ENCODE results near the gene CDCP2. TPM values are rescaled to one million over a fixed set of nuclear protein-coding genes. Genes with fewer than 3 reads are reported as not detected.

The CDCP2 gene
- polyA plus RNA-seq, 1 donor: not detected

DNA sequence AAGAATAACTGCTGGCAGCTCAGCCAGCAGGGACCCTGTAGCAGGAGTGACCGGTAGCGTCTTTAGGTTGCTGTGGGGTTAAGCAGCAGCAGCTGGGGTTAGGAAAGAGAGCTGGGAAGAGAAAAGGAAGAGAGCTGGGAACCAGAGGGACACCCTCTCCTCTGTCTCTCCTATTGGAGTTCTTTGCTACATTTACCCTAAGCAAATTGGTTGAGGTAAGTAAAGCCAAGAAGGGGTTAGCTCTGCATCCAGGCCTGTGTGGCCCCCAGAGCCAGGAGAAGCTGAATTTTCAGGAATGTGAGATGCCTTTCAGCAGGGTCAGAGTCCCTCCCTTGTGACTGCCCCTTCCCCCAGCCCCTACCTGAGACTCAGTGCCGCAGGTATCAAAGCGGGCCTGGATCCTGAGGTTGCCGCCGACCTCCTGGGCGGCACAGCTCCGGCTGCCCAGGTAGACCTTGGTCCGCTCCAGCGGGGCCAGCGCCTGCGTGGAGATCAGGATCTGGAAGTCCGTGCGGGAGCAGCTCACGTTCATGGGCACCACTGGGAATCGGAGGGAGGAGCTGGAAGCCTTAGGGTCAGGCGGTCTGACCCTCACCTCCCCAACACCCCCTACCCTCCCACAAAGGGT is 16.4 kb downstream of the CDCP2 start:
- no peak for DNase-seq

DNA sequence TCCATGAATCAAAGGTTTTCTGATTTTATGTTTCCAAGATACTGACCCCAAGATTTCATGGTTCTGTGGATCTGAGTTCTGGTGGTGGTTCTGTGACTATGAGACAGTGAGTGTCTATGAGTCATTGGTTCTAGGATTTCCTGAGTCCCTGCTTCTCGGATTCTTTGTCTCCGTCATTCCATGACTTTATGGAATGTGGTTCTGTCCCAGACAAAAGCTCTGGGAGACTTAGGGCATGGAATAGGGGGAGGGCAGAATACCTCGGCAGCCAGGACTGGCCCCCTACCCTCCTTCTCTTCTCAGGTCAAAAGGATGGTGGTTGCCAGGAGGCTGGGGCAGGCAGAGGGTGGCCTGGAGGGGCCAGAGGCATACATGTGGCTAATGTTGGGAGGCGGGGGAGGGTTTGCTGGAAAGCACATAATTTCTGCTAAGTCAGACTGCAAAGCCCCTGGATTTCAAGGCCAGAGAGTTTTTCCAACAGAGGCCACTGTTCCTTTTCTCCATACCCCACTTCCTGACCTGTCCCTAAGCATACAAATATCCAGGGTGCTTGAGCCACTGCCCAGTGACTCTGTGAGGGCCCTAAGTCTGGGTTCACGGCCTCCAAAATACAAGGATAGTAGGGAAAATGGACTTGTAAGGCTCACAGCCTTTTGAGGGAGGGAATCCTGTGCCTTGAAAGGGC is 17.2 kb downstream of the CDCP2 start:
- no peak for DNase-seq

DNA sequence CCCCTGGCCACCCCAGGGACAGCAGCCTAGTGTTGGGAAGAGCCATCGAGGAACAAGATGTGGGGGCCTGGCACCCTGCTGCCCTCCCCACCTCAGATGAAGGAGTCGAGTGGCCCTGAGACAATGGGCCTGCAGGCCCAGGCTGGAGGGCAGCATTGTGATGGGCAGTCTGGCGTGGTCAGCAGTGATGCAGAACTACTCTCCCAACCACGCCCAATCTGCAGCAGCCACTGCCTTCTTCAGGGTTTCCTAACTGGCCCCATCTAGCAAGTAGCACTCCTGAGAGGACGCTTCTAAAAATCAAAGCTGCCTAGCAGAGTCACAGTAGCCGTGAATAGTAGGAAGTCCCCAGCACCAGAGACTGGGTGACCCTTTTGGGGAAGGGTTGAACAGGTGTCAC is 18.5 kb downstream of the CDCP2 start:
- no peak for DNase-seq

DNA sequence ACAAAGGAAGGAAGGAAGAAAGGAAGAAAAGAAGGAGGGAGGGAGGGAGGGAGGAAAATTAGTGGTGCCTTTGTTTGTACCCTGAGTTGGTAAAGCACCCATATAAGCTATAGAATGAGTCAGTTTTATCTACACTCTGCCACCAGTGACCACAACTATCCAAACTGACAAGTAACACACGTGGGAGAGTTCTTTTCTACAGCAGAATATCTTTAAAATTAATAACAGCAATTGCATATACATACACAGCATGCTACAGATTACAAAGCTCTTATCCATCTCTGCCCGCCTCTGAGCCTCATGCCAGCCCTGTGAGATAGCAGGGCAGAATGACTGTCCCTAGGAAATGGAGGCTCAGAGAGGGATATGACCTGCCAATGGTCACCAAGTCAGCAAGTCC is 20.3 kb downstream of the CDCP2 start:
- no peak for DNase-seq

DNA sequence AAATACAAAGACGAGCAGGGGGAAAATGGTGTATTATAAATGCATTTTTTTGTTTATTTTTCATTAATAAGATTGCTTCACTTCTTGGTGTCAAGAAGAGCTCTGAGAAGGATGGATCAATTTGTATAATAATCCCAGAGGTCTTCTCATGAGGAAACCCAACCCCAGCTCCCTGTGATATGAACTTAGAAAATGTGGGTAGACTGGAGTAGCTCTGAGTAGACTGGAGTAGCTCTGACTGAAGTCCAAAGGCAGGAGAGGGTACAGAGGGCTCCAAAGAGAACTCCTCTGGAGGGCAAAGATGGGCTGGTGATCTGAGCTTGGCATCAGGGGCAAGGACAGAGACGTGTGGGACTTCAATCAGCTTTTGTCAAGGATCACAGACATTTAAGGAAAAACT is 21.4 kb downstream of the CDCP2 start:
- no peak for DNase-seq

DNA sequence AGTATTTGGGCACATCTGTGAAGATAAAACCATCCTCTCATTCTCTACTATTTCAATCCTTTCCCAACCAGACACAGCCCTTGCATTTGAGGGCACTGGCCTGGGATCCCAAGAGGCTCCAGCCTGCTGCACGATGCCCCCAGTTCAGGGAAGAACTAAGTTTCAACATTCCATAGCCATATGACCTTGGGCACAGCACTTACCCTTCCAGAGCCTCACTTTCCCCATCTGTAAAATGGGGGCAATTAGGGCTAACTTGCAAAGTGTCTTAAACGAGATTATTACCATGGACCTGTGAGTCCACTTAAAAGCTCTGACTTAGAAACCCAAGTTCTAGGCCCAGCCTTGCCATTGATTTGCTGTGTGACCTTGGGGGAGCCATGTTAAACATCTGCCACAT is 22.9 kb downstream of the CDCP2 start:
- DNase-seq: no peak

DNA sequence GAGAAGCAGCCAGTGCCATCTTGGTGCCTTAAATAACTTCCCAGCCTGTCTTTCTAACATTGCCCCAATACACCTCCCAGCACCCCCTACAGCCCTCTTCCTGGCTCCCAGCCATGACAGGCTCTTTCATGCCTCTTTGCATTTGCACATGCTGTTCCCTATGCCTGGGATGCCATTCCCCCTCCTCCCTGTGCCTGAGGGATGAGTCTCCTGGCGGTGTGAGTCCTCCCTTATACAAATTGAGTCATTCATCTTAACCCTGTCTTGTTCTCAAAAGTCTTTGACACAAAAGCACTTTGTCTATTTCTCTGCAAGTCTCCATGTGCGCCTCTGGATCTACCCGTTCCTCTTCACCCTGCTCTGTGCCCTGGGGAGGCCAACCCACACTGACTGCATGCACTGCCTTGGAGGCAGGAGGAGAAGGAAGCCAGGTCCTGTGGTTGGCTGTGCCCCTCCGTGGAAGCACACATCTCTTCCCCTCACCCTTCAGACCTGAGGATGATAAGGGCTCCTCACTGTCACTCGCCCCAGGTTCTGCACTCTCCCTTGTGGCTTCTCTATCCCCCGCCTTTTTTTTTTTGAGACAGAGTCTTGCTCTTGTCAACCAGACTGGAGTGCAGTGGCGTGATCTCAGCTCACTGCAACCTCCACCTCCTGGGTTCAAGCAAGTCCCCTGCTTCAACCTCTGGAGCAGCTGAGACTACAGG is 25.1 kb downstream of the CDCP2 start:
- no peak for DNase-seq

DNA sequence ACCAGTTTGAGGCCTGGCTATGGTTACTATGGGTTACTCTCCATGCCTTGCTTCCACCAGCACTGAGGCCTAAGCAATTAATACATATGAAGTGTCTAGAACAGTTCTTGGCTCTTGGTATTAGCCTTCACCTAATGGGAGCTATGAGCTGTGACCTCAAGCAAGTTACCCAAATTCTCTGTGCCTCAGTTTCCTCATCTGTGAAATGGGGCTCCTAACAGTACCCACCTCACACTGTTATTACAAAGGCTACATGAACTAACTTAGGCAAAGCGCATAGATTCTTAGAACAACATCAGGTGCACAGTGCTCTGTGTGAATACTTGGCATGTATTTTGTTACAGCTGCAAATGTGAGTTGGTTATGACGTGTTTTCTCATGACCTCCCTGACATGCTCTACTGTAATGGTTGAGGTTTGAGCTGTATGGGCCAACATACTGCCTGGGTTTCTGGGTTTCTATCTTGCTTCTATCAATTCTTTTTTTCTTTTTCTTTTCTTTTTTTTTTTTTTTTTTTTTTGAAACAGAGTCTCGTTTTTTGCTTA is 26.5 kb downstream of the CDCP2 start:
- peak; percentile 19 for DNase-seq

DNA sequence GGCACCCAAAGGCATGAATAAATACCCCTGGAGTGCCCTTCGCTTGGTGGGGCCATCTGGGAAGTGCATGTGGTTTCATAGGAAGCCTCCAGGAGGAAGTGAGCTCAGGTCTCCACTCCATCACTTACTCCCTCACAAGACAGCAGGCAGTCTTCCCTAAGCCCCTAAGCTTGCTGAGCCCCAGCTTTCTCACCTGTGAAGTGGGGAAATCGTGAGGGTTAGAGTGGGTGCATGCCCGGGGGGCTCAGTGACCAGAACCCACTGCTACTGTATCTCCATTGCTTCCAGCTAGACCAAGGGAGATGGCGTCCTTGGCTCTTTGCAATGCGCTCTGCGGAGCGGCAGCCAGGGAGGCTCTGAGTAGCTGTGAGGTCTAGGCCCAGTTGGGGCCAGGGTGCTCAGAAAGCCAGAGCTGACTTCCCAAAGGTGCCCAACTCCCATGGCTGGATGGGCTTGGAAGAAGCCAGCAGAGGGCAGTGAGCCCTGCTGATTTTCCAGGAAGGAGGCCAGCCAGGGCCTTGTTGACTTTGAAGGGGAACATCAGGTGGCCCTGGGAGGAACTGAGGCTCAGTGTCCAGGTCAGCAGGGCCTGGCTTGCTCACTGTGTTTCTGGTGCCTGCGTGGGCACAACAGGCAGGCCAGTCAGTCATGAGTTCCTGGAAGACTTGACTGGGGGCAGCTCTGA is 27.3 kb downstream of the CDCP2 start:
- DNase-seq: peak; percentile 6

DNA sequence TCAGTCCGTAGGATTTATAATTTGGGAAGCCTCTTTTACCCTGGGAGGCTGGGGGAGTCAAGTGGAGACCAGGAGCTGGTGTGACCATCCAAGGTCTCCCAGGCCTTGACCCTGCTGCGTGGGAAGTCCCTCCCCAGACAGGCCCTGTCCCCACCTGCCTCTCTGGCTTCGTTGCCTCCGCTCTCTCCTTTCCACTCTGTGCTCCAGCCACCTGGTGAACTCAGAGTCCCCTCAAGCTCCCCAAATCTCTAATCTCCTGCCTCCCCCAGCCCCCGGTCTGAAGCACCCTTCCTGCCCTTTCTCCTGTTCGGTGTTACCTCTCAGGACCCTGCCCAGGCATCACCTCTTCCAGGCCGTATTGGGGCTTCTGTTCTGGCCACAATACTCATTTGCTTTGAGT is 27.9 kb downstream of the CDCP2 start:
- DNase-seq: no peak

DNA sequence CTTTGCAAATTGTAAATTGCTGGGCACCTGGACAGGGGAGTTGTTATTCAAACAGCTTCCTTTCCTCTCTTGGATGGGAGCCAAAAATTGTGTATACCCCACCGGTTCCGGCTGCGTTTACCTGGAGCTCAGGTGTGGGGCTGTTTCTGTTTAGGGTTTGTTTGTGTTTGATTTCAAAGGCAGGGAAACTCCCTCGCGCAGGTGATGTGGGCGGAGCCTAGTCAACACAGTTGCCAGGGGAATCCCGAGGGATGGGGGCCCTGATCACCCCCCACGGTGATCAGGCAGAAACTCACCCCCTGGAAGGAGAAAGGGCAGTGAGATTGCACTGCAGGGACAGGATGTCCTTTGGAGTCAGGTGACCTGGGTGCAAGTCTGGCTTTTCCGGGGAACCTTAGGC is 28.3 kb downstream of the CDCP2 start:
- no peak for DNase-seq

DNA sequence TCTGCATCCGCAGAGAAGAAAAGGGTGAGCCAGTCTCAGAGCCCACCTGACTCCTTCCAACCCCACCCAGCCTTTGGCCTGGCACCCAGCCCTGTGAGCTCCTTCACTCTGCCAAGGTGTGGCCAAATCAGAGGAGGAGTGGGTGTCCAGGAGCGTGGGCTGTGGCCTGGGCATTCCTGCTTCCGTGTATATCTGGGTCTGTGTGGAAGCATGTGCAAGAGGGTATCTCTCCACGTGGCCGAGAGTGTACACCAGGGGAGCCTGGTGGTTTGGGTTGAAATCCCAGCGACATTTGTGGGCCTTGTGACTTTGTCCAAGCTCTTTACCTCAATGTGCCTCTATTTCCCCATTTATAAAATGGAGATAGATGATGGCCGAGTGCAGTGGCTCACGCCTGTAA is 29.8 kb downstream of the CDCP2 start:
- DNase-seq: no peak

DNA sequence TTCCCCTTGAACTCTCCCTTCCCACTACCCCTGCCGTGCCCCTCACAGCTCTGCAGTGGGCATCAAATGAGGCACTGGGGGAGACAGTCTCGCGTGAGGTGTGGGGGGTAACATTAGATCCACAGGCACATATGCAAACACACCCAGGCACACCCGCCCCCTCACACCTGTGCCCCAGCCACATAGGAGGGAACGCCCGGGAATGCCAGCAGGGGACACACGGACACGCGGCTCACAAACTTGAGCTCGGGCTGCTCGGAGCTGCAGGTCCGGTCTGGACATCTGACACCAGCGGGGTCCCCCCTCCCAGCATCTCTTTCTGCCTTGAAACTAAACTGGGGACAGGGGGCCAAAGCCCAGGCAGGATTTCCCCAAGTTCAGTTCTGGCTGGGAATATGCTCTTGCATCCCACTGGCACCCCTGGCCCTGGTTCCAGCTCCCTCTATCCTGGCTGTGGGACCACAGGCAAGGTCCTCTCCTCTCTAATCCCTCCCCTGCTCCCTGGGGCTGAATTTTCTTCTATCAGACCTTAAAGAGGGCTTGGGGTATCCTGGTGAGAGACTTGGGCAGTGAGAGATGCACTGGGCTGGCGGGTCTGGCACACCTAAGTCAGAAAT is 30.6 kb downstream of the CDCP2 start:
- DNase-seq: no peak

DNA sequence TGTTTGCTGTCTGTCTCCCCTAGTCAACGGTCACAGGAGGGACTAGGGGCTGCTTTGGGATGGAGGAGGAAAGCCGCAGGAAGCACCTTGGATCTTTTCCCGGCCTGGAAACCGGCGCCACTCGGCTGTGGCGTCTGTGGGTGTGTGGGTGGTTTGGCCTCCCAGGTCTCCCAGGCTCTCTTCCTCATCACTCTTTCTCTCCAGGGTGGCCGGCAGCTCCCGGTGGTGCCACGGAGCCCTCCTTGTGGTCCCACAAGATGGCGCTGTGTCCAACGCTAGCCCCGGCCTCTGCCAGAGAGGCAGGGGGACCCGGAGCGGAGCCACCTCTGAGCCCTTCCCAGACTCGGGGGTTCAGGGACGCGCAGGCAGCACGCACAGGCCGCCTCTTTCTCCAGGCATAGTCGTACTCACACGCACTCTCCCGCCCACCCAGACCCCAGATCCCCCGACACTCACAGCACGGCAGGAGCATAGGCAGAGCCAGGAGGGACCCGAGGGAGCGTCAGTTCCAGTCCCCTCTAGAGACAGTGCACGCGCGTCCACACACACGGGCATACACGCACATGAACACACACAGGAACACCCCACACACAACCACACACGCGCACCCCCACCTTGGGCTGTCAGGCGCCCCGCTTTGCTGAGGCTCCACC is 31.2 kb downstream of the CDCP2 start:
- peak; percentile 78 for DNase-seq

DNA sequence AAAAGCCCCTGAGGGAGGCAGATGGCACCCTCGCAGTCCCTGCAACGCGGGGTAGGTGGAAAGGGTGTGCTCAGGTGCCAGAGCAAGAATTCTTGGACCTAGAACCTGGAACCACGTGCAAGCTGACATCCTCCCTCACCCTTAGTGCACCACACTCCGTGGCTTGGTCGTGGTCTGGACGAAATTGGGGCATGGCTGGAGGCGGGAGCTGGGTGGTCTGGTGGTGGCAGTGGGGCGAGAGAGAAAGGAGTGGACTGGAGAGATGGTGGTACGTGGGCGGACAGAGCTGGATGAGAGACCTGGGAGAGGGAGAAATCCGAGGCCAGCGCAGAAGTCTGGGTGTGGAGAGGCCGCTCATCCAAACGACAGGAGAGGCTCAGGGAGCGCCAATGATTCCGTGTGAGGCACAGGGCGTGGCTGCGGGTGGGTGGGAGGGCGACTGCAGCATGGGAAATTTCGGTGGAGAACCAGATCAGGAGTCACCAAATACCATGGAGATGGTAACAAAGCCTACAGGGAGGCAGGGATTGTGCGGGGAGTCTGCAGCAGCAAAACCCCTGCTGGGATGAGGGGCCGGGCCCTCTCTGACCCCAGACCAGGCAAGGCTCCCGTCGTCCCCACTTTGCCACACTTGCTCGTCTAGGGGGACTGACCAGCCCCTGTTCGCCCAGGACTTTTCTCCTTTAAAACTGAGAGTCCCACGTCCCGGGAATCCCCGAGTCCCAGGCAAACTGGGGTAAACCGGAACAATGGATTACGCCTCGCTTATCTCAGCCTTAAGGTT is 31.9 kb downstream of the CDCP2 start:
- DNase-seq: no peak

DNA sequence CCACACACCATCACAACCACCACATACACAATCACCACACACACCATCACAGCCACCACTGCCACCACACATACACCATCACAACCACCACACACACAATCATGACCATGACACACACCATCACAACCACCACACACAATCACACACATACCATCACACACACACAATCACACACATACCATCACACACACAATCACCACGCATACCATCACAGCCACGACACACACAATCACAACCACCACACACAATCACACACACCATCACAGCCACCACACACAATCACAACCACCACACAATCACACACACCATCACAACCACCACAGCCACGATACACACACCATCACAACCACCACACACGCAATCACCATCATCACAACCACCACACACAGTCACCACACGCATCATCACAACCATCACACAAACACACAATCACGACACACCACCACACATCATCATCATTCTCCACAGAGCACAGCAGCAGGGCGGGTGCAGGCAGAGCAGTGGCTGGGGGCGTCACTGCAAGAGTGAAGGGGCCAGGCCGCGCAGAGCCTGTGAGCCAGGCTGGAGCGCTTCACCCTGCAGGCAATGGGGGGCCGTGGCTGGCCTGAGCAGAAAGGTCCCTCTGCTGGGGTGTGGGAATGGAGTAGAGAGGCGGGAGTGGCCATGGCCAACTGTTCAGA is 32.6 kb downstream of the CDCP2 start:
- DNase-seq: no peak

DNA sequence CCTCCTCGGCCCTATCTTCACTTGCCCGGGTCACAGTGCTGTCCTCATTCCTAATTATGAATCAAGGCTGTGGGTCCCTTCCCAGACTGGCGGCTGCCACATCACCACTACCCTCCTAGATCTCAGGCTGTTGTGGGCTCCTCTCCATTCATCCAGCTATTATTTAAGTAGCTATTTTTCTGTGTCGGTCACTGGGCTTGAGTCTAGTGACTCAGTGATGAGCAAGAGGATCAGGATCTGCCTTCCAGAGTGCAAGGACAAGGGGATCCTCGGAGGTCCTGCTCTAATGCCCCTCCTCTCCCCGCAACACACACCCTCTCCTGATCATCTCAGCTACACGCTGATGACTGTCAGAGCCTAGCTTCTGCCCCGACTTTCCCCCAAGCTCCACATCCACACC is 34.1 kb downstream of the CDCP2 start:
- no peak for DNase-seq

DNA sequence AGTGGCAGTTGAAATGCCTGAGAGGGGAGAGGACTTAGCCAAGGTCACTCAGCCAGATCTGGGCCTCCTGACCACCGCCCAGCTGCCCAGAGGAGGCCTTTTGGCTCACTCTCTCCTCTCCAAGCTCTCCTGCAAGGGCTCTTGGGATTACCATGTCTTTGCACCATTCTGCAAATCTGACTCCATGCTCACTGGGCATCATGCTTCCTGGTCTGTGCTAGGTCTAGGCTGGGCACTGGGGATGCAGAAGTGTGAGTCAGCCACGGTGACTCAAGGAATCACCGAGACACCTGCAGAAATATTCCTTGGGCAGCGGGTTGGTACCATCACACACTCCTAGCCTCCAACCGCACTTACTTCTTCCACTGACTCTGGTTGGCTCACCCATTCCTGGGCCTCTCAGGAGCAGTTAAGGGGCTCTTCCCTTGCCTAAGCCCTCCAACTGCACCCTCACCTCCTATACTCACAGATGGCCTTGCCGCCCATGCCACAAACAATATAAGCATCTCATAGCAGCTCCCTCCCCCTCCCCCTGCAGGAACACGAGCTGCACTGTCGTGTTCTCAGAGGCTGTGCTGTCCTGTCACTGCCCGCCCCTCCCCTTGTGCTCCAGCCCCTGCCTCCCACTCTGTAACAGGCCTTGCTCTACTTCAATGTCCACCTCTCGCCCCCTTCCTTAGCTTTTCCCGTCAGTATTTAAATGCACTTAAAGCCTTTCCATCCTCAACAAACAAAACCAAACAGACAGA is 34.8 kb downstream of the CDCP2 start:
- no peak for DNase-seq

DNA sequence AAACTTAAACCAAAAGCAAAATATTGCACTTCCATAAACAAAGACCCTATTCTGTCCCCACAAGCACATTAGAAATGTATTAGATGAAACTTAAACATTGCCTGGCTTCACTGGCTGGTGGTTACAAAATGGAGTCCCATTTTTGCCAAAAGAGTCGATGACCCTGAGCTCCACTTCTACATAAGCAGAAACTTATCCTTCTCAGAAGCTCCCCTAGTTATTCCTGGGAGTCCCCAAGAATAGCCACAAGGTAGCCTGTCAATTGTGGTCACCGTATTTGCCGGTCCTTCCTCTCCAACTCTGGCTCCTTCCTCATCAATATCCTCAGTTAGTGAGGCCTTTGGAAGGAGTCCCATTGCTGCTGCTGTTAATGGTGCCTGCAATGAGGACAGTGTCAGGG is 37.3 kb downstream of the CDCP2 start:
- no peak for DNase-seq

DNA sequence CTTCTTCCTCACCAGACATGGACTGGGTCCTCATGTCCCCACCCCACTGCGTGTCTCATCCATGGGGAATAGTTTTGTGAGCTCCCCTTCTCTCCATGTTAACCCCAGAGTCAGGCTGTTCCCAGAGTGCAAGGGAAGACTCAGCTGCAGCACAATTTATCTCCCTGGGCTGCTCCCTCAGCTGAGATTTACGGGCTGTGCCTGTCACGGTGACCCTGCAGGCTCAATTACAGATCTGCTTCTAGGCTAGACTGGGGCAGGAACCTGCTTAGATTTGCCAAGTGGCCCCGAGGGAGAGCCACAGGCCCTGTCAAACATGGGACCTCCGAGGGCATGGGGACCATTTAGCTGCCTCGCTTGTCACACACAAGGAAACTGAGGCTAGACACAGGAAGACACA is 37.8 kb downstream of the CDCP2 start:
- DNase-seq: no peak
